Measurements from ENCODE around the gene PCYT1A. TPM values are rescaled to one million over a fixed set of nuclear protein-coding genes. Genes with fewer than 3 reads are reported as not detected.

The PCYT1A gene
- total and polyA plus RNA-seq, 10 of the 15 experiments (the other 5 are each of a cell fraction or from before 2014, with no cell fraction given), result 10.8 to 64.3 (median 48.6) TPM

GRCh38 chr3:196225086-196225485 is 62.4 kb downstream of the PCYT1A start:
- ChIA-PET CTCF (interaction anchor here (1.7 kb wide), 1 partner anchor 10 kb away, joined by 5 read pairs; no protein-coding TSS in a partner anchor), SMC1A (ENCODE audit: uncharacterized antibody, unreplicated experiment) (no interaction called here), RAD21 (ENCODE audit: unreplicated experiment) (no interaction called here), POLR2A (no interaction called here)
- ATAC-seq (no peak), DNase-seq (ENCODE audit: low read depth, low spot score) (no peak), FAIRE-seq (no peak)
- Histone ChIP-seq H3K4me3 (no peak overlapping the region), H3K9ac (ENCODE audit: control insufficient read depth, insufficient read depth, low read length) (no peak overlapping the region), H3K4me2 (ENCODE audit: control insufficient read depth, insufficient read depth) (no peak overlapping the region), H3K79me2 (ENCODE audit: control insufficient read depth, insufficient read depth, low read length) (no peaks in the 10 kb centered on the region), H3K9me3 (replicated peaks; ENCODE audit: control insufficient read depth, insufficient read depth, low read length) (no peaks in the 10 kb centered on the region), H2AFZ (ENCODE audit: control insufficient read depth, low read depth, low read length) (no peak overlapping the region), H3K36me3 (ENCODE audit: control insufficient read depth in 2 of 2, insufficient read depth in 2 of 2, low read length in 1 of 2) (no peaks in the 10 kb centered on the region), H3K27me3 (replicated peaks in 1 of 2; ENCODE audit: control insufficient read depth in 2 of 2, insufficient read depth in 2 of 2, low read length in 1 of 2) (no peaks in the 10 kb centered on the region), H4K20me1 (ENCODE audit: control insufficient read depth, insufficient read depth) (no peaks in the 10 kb centered on the region), H3K4me1 (ENCODE audit: control insufficient read depth, insufficient read depth, low read length) (peaks cover under 1% of the 10 kb centered on the region), H3K27ac (ENCODE audit: control insufficient read depth, insufficient read depth) (no peak overlapping the region)
- WGBS (ENCODE audit: insufficient coverage, insufficient replicate concordance, low lambda C conversion rate, missing lambda C conversion rate), result 52% methylated on average over 8 of the region's 10 CpGs
- no TSS peak for BruUV-seq (replicated peaks)
- intact Hi-C loops (cut with micrococcal nuclease; ENCODE audit: unreplicated experiment) (no loop called here), in situ Hi-C loops (cut with MboI) (no loop called here)
- TF ChIP-seq NR2F1 (conservative IDR thresholded peaks at IDR 0.05), result no peak
- no peak for TF ChIP-seq ZNF622 (IDR thresholded peaks at IDR 0.05)
- TF ChIP-seq RELA (IDR thresholded peaks at IDR 0.05; ENCODE audit: borderline replicate concordance, partially characterized antibody), result no peak
- no peak for TF ChIP-seq IRF3 (IDR thresholded peaks at IDR 0.05)

GRCh38 chr3:196222876-196223595 is 64.5 kb downstream of the PCYT1A start:
- no peaks in the 10 kb centered on the region for H3K36me3 ChIP-seq (ENCODE audit: control insufficient read depth in 2 of 2, insufficient read depth in 2 of 2, low read length in 1 of 2)
- RAD21 ChIA-PET (ENCODE audit: unreplicated experiment), result no interaction called here
- SMC1A ChIA-PET (ENCODE audit: uncharacterized antibody, unreplicated experiment), result no interaction called here
- DNase-seq (ENCODE audit: low read depth, low spot score) (no peak), FAIRE-seq (no peak), ATAC-seq (no peak)
- WGBS (ENCODE audit: insufficient coverage, insufficient replicate concordance, low lambda C conversion rate, missing lambda C conversion rate), result 67% methylated on average over 19 of the region's 19 CpGs
- no peak overlapping the region for H3K9ac ChIP-seq (ENCODE audit: control insufficient read depth, insufficient read depth, low read length)
- POLR2A ChIA-PET, result interaction anchor here (0.7 kb wide), 1 partner anchor 250 kb away, joined by 3 read pairs; no protein-coding TSS in a partner anchor
- no peak overlapping the region for H3K4me3 ChIP-seq
- in situ Hi-C loops (cut with MboI), result no loop called here
- no peak overlapping the region for H3K4me2 ChIP-seq (ENCODE audit: control insufficient read depth, insufficient read depth)
- H4K20me1 ChIP-seq (ENCODE audit: control insufficient read depth, insufficient read depth), result no peaks in the 10 kb centered on the region
- intact Hi-C loops (cut with micrococcal nuclease; ENCODE audit: unreplicated experiment), result no loop called here
- no peaks in the 10 kb centered on the region for H3K9me3 ChIP-seq (replicated peaks; ENCODE audit: control insufficient read depth, insufficient read depth, low read length)
- H3K79me2 ChIP-seq (ENCODE audit: control insufficient read depth, insufficient read depth, low read length), result no peaks in the 10 kb centered on the region
- no TSS peak for BruUV-seq (replicated peaks)
- H3K4me1 ChIP-seq (ENCODE audit: control insufficient read depth, insufficient read depth, low read length), result peaks cover 10% of the 10 kb centered on the region
- CTCF ChIA-PET, result interaction anchor here (0.7 kb wide), 1 partner anchor 363 kb away, joined by 5 read pairs; no protein-coding TSS in a partner anchor
- no peaks in the 10 kb centered on the region for H3K27me3 ChIP-seq (replicated peaks in 1 of 2; ENCODE audit: control insufficient read depth in 2 of 2, insufficient read depth in 2 of 2, low read length in 1 of 2)
- H2AFZ ChIP-seq (ENCODE audit: control insufficient read depth, low read depth, low read length), result no peak overlapping the region
- no peak overlapping the region for H3K27ac ChIP-seq (ENCODE audit: control insufficient read depth, insufficient read depth)
- no peak for TF ChIP-seq SREBF2 (IDR thresholded peaks at IDR 0.05; ENCODE audit: low read length)
- TF ChIP-seq PKNOX1 (IDR thresholded peaks at IDR 0.05), result no peak
- no peak for TF ChIP-seq SKIL (IDR thresholded peaks at IDR 0.05; ENCODE audit: low read depth, poor library complexity, severe bottlenecking)

All from GM12878 (cell line).